ENCODE data around the gene TERT. TPM values are rescaled to one million over a fixed set of nuclear protein-coding genes. Genes with fewer than 3 reads are reported as not detected.
A peak's percentile ranks its signal among the peaks of the same experiment; 100 is the strongest.

TERT gene
- total and polyA plus RNA-seq, 2 of the 13 experiments (the other 11 are each of a cell fraction or from before 2014, with no cell fraction given): 4.3 to 5.9 TPM

GRCh38 chr5:1320436-1321344 is 25.8 kb upstream of the TERT start:
- H3K4me2 ChIP-seq (ENCODE audit: low read depth, low read length): no peak overlapping the region
- POLR2A ChIA-PET: no interaction called here
- no peaks in the 10 kb centered on the region for H3K27me3 ChIP-seq (ENCODE audit: control insufficient read depth in 1 of 2, insufficient read depth in 2 of 2, low read length in 2 of 2)
- H4K20me1 ChIP-seq (ENCODE audit: insufficient read depth, low read length): no peaks in the 10 kb centered on the region
- no peak overlapping the region for H3K27ac ChIP-seq (ENCODE audit: extremely low read length, insufficient read depth, low read length)
- CTCF ChIA-PET (ENCODE audit: low intra/inter-chr PET ratio, low total read pairs): no interaction called here
- 98% methylated on average over 31 of the region's 36 CpGs for WGBS (ENCODE audit: low lambda C conversion rate)
- no peaks in the 10 kb centered on the region for H3K9me3 ChIP-seq (ENCODE audit: low read length)
- H3K4me3 ChIP-seq (replicated peaks in 1 of 3; ENCODE audit: insufficient read depth in 1 of 3, low read depth in 2 of 3, low read length in 3 of 3): no peak overlapping the region
- FAIRE-seq: no peak
- intact Hi-C loops (cut with micrococcal nuclease; ENCODE audit: unreplicated experiment): no loop called here
- H3K79me2 ChIP-seq (ENCODE audit: insufficient read depth, low read length): no peaks in the 10 kb centered on the region
- no peak for DNase-seq (ENCODE audit: low spot score)
- peaks cover 11% of the 10 kb centered on the region for H3K4me1 ChIP-seq (ENCODE audit: insufficient read depth, low read length)
- H3K9ac ChIP-seq (ENCODE audit: insufficient read depth, low read depth, low read length): no peak overlapping the region
- TF ChIP-seq AGO2 (optimal IDR thresholded peaks at IDR 0.05; ENCODE audit: low read depth, low read length) (peak; percentile 29), TEF (CRISPR knock-in tag; IDR thresholded peaks at IDR 0.05) (no peak)
- no TSS peak for BruUV-seq (replicated peaks)
- in situ Hi-C loops (cut with HindIII; ENCODE audit: extremely low pct_ligation_motif_present, low pct_unique_long_range_greater_than_20kb): no loop called here
- H3K36me3 ChIP-seq (replicated peaks in 1 of 2; ENCODE audit: control insufficient read depth in 1 of 2, insufficient read depth in 2 of 2, low read length in 2 of 2): peaks cover 34 to 57% of the 10 kb centered on the region in 2 experiments; a peak in 4 of 5 replicates
- H2AFZ ChIP-seq (ENCODE audit: low read length): no peak overlapping the region
- no peak for ATAC-seq

- no peak overlapping the region for H2AFZ ChIP-seq (ENCODE audit: low read length)
- H3K79me2 ChIP-seq (ENCODE audit: insufficient read depth, low read length): no peaks in the 10 kb centered on the region
- CTCF ChIA-PET (ENCODE audit: low intra/inter-chr PET ratio, low total read pairs): no interaction called here
- peaks cover 0 to 2% of the 10 kb centered on the region in 2 experiments; a peak in 2 of 5 replicates for H3K27me3 ChIP-seq (ENCODE audit: control insufficient read depth in 1 of 2, insufficient read depth in 2 of 2, low read length in 2 of 2)
- in situ Hi-C loops (cut with HindIII; ENCODE audit: extremely low pct_ligation_motif_present, low pct_unique_long_range_greater_than_20kb) (no loop called here), intact Hi-C loops (cut with micrococcal nuclease; ENCODE audit: unreplicated experiment) (no loop called here)
- H3K9ac ChIP-seq (ENCODE audit: insufficient read depth, low read depth, low read length): no peak overlapping the region
- H3K9me3 ChIP-seq (ENCODE audit: low read length): no peaks in the 10 kb centered on the region
- ATAC-seq (no peak), FAIRE-seq (no peak), DNase-seq (ENCODE audit: low spot score) (no peak)
- POLR2A ChIA-PET: no interaction called here
- peaks cover 26 to 46% of the 10 kb centered on the region in 2 experiments; a peak in 4 of 5 replicates for H3K36me3 ChIP-seq (replicated peaks in 1 of 2; ENCODE audit: control insufficient read depth in 1 of 2, insufficient read depth in 2 of 2, low read length in 2 of 2)
- no TSS peak for BruUV-seq (replicated peaks)
- WGBS (ENCODE audit: low lambda C conversion rate): 96% methylated on average over 18 of the region's 21 CpGs
- no peak overlapping the region for H3K27ac ChIP-seq (ENCODE audit: extremely low read length, insufficient read depth, low read length)
- H3K4me2 ChIP-seq (ENCODE audit: low read depth, low read length): no peak overlapping the region
- no peaks in the 10 kb centered on the region for H4K20me1 ChIP-seq (ENCODE audit: insufficient read depth, low read length)
- peaks cover 20% of the 10 kb centered on the region for H3K4me1 ChIP-seq (ENCODE audit: insufficient read depth, low read length)
- H3K4me3 ChIP-seq (replicated peaks in 1 of 3; ENCODE audit: insufficient read depth in 1 of 3, low read depth in 2 of 3, low read length in 3 of 3): no peak overlapping the region
- TF ChIP-seq SOX13 (IDR thresholded peaks at IDR 0.05) (no peak), SOX13 (CRISPR knock-in tag; conservative IDR thresholded peaks at IDR 0.05 in 1 of 2, IDR thresholded peaks at IDR 0.05 in 1 of 2) (no peak), HDAC2 (CRISPR knock-in tag; IDR thresholded peaks at IDR 0.05) (no peak), ZNF142 (CRISPR knock-in tag; IDR thresholded peaks at IDR 0.05) (no peak), GATA4 (IDR thresholded peaks at IDR 0.05; ENCODE audit: borderline replicate concordance, low read depth) (no peak), SATB2 (CRISPR knock-in tag; IDR thresholded peaks at IDR 0.05) (no peak), KMT2B (CRISPR knock-in tag; IDR thresholded peaks at IDR 0.05) (no peak), NFKBIZ (CRISPR knock-in tag; IDR thresholded peaks at IDR 0.05) (no peak)
Measured at GRCh38 chr5:1319436-1320256, 24.8 kb upstream of the TERT start.

All from HepG2 (cell line).